Parathyroid adenoma (tissue), 2 donors: ENCODE measurements around the gene GABARAPL1.

Source experiments
- H2AFZ ChIP-seq: fragments of 300-600 bp; sonication (generic); one replicate; pipeline ENCODE4 v1.7.0; 2017; ENCODE audit warnings: antibody characterized with exemption, mild to moderate bottlenecking
- H3K27ac ChIP-seq: fragments of 300-600 bp; sonication (generic); one replicate; pipeline ENCODE4 v1.7.0; 2017
- H3K27me3 ChIP-seq: fragments of 300-600 bp; sonication (generic); one replicate; pipeline ENCODE4 v1.7.0; 2017; ENCODE audit warnings: low read length; ENCODE audit not compliant: control insufficient read depth, insufficient read depth
- H3K36me3 ChIP-seq: fragments of 300-600 bp; sonication (generic); one replicate; pipeline ENCODE4 v1.7.0; 2017; ENCODE audit warnings: low read length; ENCODE audit not compliant: control insufficient read depth, insufficient read depth
- H3K4me1 ChIP-seq: fragments of 300-600 bp; sonication (generic); one replicate; pipeline ENCODE4 v1.7.0; 2017; ENCODE audit warnings: control low read depth
- H3K4me2 ChIP-seq: fragments of 300-600 bp; sonication (generic); one replicate; pipeline ENCODE4 v1.7.0; 2017; ENCODE audit warnings: low read length
- H3K4me3 ChIP-seq: fragments of 300-600 bp; sonication (generic); one replicate; pipeline ENCODE4 v1.7.0; 2017; ENCODE audit warnings: low read depth, low read length
- H3K79me2 ChIP-seq: fragments of 300-600 bp; sonication (generic); one replicate; pipeline ENCODE4 v1.7.0; 2017; ENCODE audit warnings: control low read depth
- H3K9ac ChIP-seq: fragments of 300-600 bp; sonication (generic); one replicate; pipeline ENCODE4 v1.7.0; 2017; ENCODE audit warnings: mild to moderate bottlenecking
- H3K9me3 ChIP-seq: fragments of 300-600 bp; sonication (generic); one replicate; pipeline ENCODE4 v1.7.0; 2017; ENCODE audit warnings: low read length; ENCODE audit not compliant: control insufficient read depth
- CTCF ChIP-seq: fragments of 300-600 bp; sonication (generic); IDR thresholded peaks from one replicate; pipeline ENCODE4 v1.7.0; 2017; ENCODE audit warnings: antibody characterized with exemption, mild to moderate bottlenecking
- donor health status: primary hyperparathyroidism.

The GABARAPL1 gene

GRCh38 chr12:10211101-10211939 lies 1.4 kb upstream of the GABARAPL1 start:
- Histone ChIP-seq H3K4me3 (no peak overlapping the region), H3K4me2 (no peak overlapping the region), H3K27ac (peak overlapping the region; percentile 99), H3K36me3 (no peaks in the 10 kb centered on the region), H3K4me1 (peaks cover 10% of the 10 kb centered on the region), H3K9me3 (no peaks in the 10 kb centered on the region), H3K9ac (no peak overlapping the region), H2AFZ (no peak overlapping the region), H3K27me3 (no peaks in the 10 kb centered on the region), H3K79me2 (peaks cover 16% of the 10 kb centered on the region)
- no peak for TF ChIP-seq CTCF

GRCh38 chr12:10211940-10212738 lies 538 bp upstream of the GABARAPL1 start:
- Histone ChIP-seq H3K27ac (peak overlapping the region; percentile 99), H3K36me3 (no peaks in the 10 kb centered on the region), H3K4me3 (peak overlapping the region; percentile 83), H3K79me2 (peaks cover 16% of the 10 kb centered on the region), H3K9ac (peak overlapping the region; percentile 97), H2AFZ (peak overlapping the region; percentile 97), H3K9me3 (no peaks in the 10 kb centered on the region), H3K4me2 (peak overlapping the region; percentile 97), H3K27me3 (no peaks in the 10 kb centered on the region), H3K4me1 (peaks cover 10% of the 10 kb centered on the region)
- TF ChIP-seq CTCF, result no peak

- H3K9ac ChIP-seq, result peak overlapping the region; percentile 97
- H2AFZ ChIP-seq, result peak overlapping the region; percentile 97
- no peaks in the 10 kb centered on the region for H3K36me3 ChIP-seq
- H3K27ac ChIP-seq, result peak overlapping the region; percentile 99
- H3K4me3 ChIP-seq, result peak overlapping the region; percentile 83
- no peaks in the 10 kb centered on the region for H3K27me3 ChIP-seq
- H3K4me2 ChIP-seq, result peak overlapping the region; percentile 97
- no peaks in the 10 kb centered on the region for H3K9me3 ChIP-seq
- TF ChIP-seq CTCF, result no peak
- H3K79me2 ChIP-seq, result peaks cover 16% of the 10 kb centered on the region
- peaks cover 10% of the 10 kb centered on the region for H3K4me1 ChIP-seq
Observed at GRCh38 chr12:10213168-10214135, 775 bp downstream of the GABARAPL1 start.

GRCh38 chr12:10214136-10214894 lies 1.6 kb downstream of the GABARAPL1 start:
- no peak overlapping the region for H3K9ac ChIP-seq
- no peaks in the 10 kb centered on the region for H3K27me3 ChIP-seq
- peak overlapping the region; percentile 97 for H2AFZ ChIP-seq
- peaks cover 16% of the 10 kb centered on the region for H3K79me2 ChIP-seq
- H3K4me3 ChIP-seq, result peak overlapping the region; percentile 83
- H3K36me3 ChIP-seq, result no peaks in the 10 kb centered on the region
- TF ChIP-seq CTCF, result no peak
- H3K27ac ChIP-seq, result peak overlapping the region; percentile 99
- H3K4me2 ChIP-seq, result peak overlapping the region; percentile 97
- H3K4me1 ChIP-seq, result peaks cover 10% of the 10 kb centered on the region
- no peaks in the 10 kb centered on the region for H3K9me3 ChIP-seq
